ENCODE measurements around the gene KLHL29.

Gene KLHL29

DNA sequence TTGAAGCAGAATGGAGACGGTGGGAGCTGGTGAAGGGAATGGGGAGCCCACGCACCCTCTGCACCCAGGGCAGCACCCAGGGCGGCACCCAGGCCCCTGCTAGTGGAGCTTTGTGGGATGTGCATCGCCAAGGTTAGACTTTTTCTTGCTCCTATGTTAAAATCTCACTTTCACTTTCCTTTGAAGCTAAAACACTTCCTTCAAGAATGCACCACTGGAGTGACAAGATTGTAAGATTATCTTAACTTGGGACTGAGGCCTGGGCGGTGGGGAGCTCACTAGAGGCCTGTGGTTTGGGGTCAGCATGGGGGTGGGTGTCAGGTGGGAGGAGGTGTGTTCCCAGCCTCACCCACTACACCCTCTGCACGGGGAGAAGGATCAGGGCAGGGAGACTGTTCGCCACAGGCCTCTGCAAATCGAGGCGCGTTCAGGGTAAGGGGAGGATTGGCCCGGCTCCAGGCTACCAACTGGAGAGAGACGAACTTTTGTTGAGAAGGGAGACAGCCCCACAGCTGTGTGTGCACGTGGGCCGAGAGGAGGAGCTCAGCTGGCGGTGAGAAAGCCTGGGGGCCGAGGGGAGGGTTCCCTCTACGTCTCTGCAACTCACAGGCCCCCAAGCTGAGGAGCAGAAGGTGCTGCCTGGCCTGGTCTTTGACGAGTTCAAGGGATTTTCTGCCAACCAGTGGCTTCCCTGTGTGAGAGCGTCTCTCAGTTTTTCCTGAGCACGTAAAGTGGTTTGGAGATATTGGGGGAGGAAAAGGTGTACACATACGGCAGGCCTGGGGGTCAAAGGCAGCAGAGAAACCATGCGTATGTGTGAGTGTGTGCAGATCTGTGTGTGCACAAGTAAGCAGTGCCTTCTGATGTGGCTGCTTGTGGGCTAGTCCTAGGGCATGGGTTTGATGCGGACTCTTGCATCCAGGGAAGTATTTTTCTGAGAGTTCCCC lies 147.7 kb downstream of the KLHL29 start:
- FAIRE-seq (no peak), DNase-seq (ENCODE audit: insufficient read length) (no peak)
- TF ChIP-seq POLR2A (IDR thresholded peaks at IDR 0.05; ENCODE audit: low read depth, low read length) (no peak), POLR2AphosphoS5 (IDR thresholded peaks at IDR 0.05; ENCODE audit: low read depth, low read length) (no peak), TAF1 (IDR thresholded peaks at IDR 0.05; ENCODE audit: borderline replicate concordance, low read depth, low read length) (no peak)

DNA sequence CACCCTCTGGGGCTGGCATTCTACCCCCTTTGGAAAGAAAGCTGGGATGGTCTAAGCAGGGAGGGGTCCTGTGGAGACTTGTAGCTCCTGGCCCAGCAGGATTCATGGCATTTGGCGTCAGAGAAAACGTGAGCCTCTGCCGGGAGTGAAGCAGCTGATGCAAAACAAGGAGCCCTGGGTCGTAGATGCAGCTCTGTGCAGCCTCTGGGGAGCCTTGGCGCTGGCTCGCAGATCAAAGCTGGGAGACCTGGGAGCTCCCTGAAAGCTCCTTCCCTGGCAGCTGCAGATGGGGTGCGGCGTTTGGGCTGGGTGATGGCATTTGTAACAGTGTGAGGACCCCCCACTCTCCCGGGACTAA lies 148.3 kb downstream of the KLHL29 start:
- DNase-seq (ENCODE audit: insufficient read length): no peak
- FAIRE-seq: no peak
- TF ChIP-seq POLR2A (IDR thresholded peaks at IDR 0.05; ENCODE audit: low read depth, low read length): no peak
- TF ChIP-seq TAF1 (IDR thresholded peaks at IDR 0.05; ENCODE audit: borderline replicate concordance, low read depth, low read length): no peak
- no peak for TF ChIP-seq POLR2AphosphoS5 (IDR thresholded peaks at IDR 0.05; ENCODE audit: low read depth, low read length)

DNA sequence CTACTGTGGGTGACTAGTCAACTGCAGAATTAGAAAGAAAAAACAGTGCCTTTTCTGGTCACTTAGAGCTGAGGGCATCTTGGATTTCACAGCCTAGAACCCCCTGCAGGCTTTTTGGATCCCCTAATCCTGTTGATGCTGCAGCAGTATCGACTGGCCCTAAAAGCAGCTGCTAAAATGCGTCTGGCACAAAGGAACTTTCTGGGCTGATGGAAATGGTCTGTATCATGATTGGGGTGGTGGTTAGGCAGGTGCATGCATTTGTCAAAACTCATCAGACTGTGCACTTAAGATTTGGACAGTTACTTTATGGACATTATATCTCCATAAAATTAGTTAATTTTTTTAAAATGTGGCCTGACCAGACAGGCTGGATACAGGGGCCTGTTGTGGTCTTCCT lies 149.8 kb downstream of the KLHL29 start:
- no peak for FAIRE-seq

DNA sequence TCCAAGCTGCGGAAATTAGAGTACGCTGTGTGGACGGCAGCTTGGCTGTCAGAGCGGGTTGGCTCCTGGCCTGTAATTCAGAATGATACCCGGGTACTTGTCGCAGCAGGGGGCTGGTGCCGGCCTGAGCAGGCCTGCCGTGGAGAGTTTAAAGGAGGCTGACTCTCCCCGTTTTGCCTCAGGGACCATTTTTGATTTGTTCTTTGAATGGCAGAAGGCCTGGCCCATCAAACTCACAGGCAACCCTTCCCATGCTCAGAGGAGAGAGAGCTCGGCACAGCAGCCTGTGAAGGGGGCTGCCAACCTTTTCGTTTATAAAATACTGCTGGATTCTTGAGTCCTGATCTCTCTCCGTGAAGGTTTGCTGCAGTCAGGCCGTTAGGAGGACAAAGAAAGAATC lies 151.3 kb downstream of the KLHL29 start:
- FAIRE-seq: no peak
- DNase-seq (ENCODE audit: insufficient read length): no peak
- TF ChIP-seq TAF1 (IDR thresholded peaks at IDR 0.05; ENCODE audit: borderline replicate concordance, low read depth, low read length): no peak
- no peak for TF ChIP-seq POLR2AphosphoS5 (IDR thresholded peaks at IDR 0.05; ENCODE audit: low read depth, low read length)
- TF ChIP-seq POLR2A (IDR thresholded peaks at IDR 0.05; ENCODE audit: low read depth, low read length): no peak

More for the DNA sequence above, 149.8 kb downstream of the KLHL29 start:
- DNase-seq (ENCODE audit: insufficient read length): no peak
- TF ChIP-seq TAF1 (IDR thresholded peaks at IDR 0.05; ENCODE audit: borderline replicate concordance, low read depth, low read length): no peak
- TF ChIP-seq POLR2A (IDR thresholded peaks at IDR 0.05; ENCODE audit: low read depth, low read length): no peak
- TF ChIP-seq POLR2AphosphoS5 (IDR thresholded peaks at IDR 0.05; ENCODE audit: low read depth, low read length): no peak

DNA sequence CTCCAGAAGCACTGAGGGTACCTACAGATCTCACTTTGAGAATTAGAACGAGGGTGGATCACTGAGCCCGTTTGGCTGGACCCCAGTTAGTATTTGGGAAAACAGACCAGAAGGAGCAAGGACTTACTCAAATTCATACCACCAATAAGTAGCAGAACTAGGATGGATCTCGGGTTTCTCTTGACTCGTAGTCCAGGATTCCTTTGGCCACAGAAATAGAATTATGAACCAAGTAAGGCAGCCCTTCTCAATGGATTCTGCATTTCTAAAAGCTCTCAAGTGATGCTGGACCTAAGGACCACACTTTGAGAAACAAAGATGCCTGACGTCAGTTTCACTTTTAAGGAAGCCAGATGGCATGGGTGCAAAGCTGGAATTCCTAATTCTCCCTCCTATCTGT lies 153.0 kb downstream of the KLHL29 start:
- DNase-seq (ENCODE audit: insufficient read length): no peak
- TF ChIP-seq TAF1 (IDR thresholded peaks at IDR 0.05; ENCODE audit: borderline replicate concordance, low read depth, low read length) (no peak), POLR2AphosphoS5 (IDR thresholded peaks at IDR 0.05; ENCODE audit: low read depth, low read length) (no peak), POLR2A (IDR thresholded peaks at IDR 0.05; ENCODE audit: low read depth, low read length) (no peak)
- FAIRE-seq: no peak

DNA sequence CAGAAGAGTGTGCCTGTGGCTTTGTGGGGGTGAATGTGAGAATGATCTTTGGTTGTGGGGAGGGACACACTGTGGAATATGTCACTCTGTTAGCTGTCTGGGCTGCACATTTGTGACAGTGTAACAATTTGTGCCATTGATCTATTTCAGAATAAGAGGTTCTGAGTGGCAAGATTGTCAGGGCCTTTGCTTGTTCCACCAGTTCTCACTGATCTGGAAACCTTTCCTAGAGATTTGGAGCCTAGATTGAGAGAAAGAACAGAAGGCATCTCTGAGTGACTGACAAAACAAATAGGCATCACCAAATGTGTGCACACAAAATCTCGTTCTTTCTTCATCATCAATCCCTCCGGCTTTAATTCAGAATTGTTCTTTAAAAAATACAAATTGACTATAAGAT lies 153.6 kb downstream of the KLHL29 start:
- FAIRE-seq: no peak
- TF ChIP-seq TAF1 (IDR thresholded peaks at IDR 0.05; ENCODE audit: borderline replicate concordance, low read depth, low read length): no peak
- no peak for TF ChIP-seq POLR2A (IDR thresholded peaks at IDR 0.05; ENCODE audit: low read depth, low read length)
- no peak for TF ChIP-seq POLR2AphosphoS5 (IDR thresholded peaks at IDR 0.05; ENCODE audit: low read depth, low read length)

DNA sequence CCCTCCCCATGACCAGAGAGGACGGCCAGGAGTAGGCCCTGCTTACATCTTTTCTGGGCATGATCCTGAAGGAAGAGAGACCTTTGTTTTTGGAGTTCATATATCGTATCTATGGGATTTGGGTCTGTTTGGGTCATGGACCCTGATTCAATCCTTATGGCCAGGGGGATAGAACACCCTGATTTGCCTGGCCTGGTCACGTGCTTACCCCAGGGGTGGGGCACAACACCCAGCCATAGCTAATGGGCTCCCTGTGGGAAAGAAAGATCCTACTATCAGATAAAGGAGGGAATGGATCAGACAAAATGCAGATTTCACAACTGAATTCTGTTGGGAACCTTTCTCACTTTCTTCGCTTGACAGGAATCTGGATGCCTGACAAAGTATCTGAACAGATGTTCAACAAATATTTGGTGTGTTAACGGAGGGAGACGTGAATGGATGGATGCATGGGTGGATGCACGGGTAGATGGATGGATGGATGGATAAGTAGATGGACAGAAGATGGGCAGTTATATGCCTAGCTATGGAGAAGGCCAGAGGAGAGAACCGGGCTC lies 155.9 kb downstream of the KLHL29 start:
- TF ChIP-seq POLR2AphosphoS5 (IDR thresholded peaks at IDR 0.05; ENCODE audit: low read depth, low read length) (no peak), POLR2A (IDR thresholded peaks at IDR 0.05; ENCODE audit: low read depth, low read length) (no peak), TAF1 (IDR thresholded peaks at IDR 0.05; ENCODE audit: borderline replicate concordance, low read depth, low read length) (no peak)
- DNase-seq (ENCODE audit: insufficient read length) (no peak), FAIRE-seq (no peak)

More for the DNA sequence above, 153.6 kb downstream of the KLHL29 start:
- no peak for DNase-seq (ENCODE audit: insufficient read length)

DNA sequence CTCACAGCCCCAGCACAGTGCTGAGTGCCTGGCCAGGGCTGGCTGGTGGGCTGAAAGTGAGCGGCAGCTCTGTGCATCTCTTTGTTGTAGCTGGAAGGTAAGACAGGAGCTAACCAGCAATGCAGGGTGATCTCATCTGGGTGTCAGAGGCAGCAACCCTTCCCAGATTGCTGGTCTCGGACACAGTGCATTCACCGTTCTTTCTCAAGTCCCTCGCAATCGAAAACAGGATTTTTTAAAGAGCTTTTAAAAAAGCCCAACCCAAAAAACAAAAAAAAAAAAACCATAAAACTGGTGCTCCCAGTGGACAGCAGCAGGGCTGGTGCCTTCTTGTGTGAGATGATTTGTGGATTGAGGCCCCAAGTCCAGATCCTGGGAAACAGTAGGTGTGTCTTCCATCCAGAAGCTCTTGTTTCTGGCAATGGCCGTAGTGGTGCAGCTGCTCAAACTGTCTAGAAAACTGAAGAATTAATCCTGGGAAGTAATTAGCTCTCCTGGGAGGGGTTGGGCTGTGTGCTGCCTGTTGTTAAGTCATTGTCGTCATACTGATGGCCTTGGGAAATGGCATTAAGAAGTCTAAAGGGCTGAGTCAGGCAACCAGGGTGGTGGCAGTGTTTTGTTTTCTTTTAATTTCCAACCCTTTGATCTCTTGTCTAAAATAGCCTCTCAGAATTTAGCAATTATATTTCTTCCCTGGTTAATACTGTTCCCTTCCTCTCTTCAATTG lies 156.7 kb downstream of the KLHL29 start:
- no peak for DNase-seq (ENCODE audit: insufficient read length)
- TF ChIP-seq POLR2A (IDR thresholded peaks at IDR 0.05; ENCODE audit: low read depth, low read length) (no peak), TAF1 (IDR thresholded peaks at IDR 0.05; ENCODE audit: borderline replicate concordance, low read depth, low read length) (no peak), POLR2AphosphoS5 (IDR thresholded peaks at IDR 0.05; ENCODE audit: low read depth, low read length) (no peak)
- FAIRE-seq: no peak

DNA sequence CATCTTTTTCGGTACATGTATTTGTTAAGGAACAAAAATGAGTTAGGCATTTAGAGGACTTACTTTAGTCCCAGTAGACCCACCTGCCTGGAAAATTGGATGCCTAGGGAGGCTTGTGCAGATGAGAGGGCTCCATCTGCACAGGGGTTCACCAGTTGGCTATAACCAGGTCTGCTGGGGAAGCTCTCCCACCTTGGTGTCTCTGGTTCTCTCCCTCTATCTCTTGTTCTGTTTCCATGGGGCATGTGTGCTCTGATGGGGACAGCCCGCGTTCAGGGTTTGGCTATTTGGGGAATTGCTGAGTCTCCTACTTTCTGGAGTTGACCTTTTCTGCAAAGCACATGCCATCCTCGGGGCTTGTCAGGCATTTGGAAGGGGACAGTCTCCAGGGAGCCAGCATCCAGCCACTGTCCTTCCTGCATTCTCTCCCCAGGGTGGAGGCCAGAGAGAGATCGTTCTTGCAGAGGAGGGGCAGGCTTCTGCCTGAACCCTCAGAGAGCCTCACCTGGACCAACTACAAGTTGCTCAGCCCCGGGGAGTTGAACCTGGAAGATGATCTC lies 157.3 kb downstream of the KLHL29 start:
- TF ChIP-seq POLR2AphosphoS5 (IDR thresholded peaks at IDR 0.05; ENCODE audit: low read depth, low read length): no peak
- no peak for TF ChIP-seq TAF1 (IDR thresholded peaks at IDR 0.05; ENCODE audit: borderline replicate concordance, low read depth, low read length)
- no peak for TF ChIP-seq POLR2A (IDR thresholded peaks at IDR 0.05; ENCODE audit: low read depth, low read length)
- DNase-seq (ENCODE audit: insufficient read length) (no peak), FAIRE-seq (no peak)

DNA sequence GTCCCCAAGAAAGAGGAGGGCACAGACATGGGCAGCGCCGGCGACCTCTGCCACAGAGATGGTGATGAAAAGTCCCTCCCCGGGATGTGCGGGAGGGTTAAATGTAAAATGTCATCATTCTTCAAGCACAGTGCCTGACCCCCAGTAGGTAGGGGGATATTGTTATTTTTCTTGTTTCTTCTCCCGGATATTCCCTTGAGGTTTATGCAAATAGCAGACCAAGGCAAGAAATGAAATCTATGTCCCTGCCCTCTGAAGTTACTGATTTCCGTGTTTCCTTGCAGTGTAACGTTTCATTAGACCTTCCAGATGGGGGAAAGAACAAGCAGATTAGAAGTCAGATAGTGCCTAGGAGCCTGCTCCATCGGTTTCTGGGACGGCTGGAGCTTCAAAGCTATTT lies 158.3 kb downstream of the KLHL29 start:
- FAIRE-seq: no peak
- TF ChIP-seq POLR2AphosphoS5 (IDR thresholded peaks at IDR 0.05; ENCODE audit: low read depth, low read length) (no peak), TAF1 (IDR thresholded peaks at IDR 0.05; ENCODE audit: borderline replicate concordance, low read depth, low read length) (no peak), POLR2A (IDR thresholded peaks at IDR 0.05; ENCODE audit: low read depth, low read length) (no peak)
- no peak for DNase-seq (ENCODE audit: insufficient read length)

DNA sequence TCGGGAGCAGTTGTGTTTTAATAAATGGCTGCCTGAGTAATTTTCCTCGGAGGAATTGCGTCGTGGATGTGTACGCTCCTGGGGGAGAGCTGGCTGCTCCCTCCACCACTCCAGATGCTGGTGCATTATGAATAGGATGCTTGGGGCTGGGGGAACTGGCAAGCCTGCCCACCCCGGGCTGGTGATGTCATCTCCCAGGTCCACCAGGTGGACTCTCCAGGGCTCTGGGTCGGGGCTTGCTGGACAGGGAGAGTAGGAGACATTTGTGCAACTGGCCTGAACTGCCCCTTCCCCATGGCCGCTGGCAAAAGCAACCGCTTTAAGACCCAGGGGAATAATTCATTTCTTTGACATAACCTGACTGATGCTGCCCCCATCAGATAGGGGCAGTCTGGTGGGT lies 158.7 kb downstream of the KLHL29 start:
- no peak for TF ChIP-seq TAF1 (IDR thresholded peaks at IDR 0.05; ENCODE audit: borderline replicate concordance, low read depth, low read length)
- TF ChIP-seq POLR2AphosphoS5 (IDR thresholded peaks at IDR 0.05; ENCODE audit: low read depth, low read length): no peak
- TF ChIP-seq POLR2A (IDR thresholded peaks at IDR 0.05; ENCODE audit: low read depth, low read length): no peak
- FAIRE-seq (no peak), DNase-seq (ENCODE audit: insufficient read length) (no peak)
